Hepatocyte (in vitro differentiated cells): ENCODE measurements around the gene ROBO1.

Source experiments
- CTCF ChIP-seq: fragments of 200-600 bp; sonication (generic); IDR thresholded peaks from 2 replicates; pipeline ENCODE4 v1.5.1; 2016; ENCODE audit warnings: antibody characterized with exemption, mild to moderate bottlenecking; ENCODE audit not compliant: poor library complexity
- EZH2 ChIP-seq: fragments of 200-600 bp; sonication (generic); IDR thresholded peaks from 2 replicates; pipeline ENCODE4 v1.6.1; 2016; ENCODE audit warnings: antibody characterized with exemption, mild to moderate bottlenecking, borderline replicate concordance

GRCh38 chr3:78825858-78826215 lies 942.0 kb downstream of the ROBO1 start:
- TF ChIP-seq CTCF (no peak), EZH2 (no peak)
